Spinal cord (tissue), 10 donors: Measurements from ENCODE around the gene ANKRD49. TPM values are rescaled to one million over a fixed set of nuclear protein-coding genes. Genes with fewer than 3 reads are reported as not detected.

Experiments
- DNase-seq, 6 donors: peaks; one replicate each; pipeline versions ENCODE4 v3.0.0 to v3.0.0-alpha.2; 2013 to 2015; ENCODE audit warnings: low spot score in 6 of 6, low read depth in 4 of 6
- H3K27ac ChIP-seq: one replicate; pipeline ENCODE4 v1.5.1; 2013; ENCODE audit warnings: low read depth, low read length, control low read depth
- H3K27me3 ChIP-seq: one replicate; pipeline ENCODE4 v1.6.1; 2013; ENCODE audit warnings: low read length; ENCODE audit not compliant: control insufficient read depth, insufficient read depth
- H3K36me3 ChIP-seq: one replicate; pipeline ENCODE4 v1.6.1; 2013; ENCODE audit warnings: low read length; ENCODE audit not compliant: control insufficient read depth, insufficient read depth
- H3K4me1 ChIP-seq: one replicate; pipeline ENCODE4 v1.6.1; 2013; ENCODE audit warnings: low read length; ENCODE audit not compliant: control insufficient read depth, insufficient read depth
- H3K4me3 ChIP-seq: one replicate; pipeline ENCODE4 v1.5.1; 2013; ENCODE audit warnings: low read depth, low read length, control low read depth
- H3K9me3 ChIP-seq: one replicate; pipeline ENCODE4 v1.6.1; 2013; ENCODE audit warnings: low read length; ENCODE audit not compliant: control insufficient read depth, insufficient read depth
- WGBS: methylation state at CpG from one replicate; pipeline ENCODE4 v1.1.5; 2013; ENCODE audit warnings: missing lambda C conversion rate; ENCODE audit not compliant: insufficient coverage; 5-methylcytosine and 5-hydroxymethylcytosine counted together
- long read RNA-seq, 4 donors: transcript quantifications; one replicate each; lab custom pipeline, GENCODE V29; 2026
- polyA plus RNA-seq, 2 donors: library from polyadenylated mRNA; unstranded; fragments of 120-200 nt; gene quantifications; one replicate each; pipeline ENCODE4 v1.2.1, GENCODE V29; 2013; ENCODE audit not compliant: insufficient read length in 2 of 2
- total RNA-seq, 2 donors: library from RNA; depleted of rRNA in 1 of 2; stranded (reverse); fragments of 120-200 nt in 1 of 2; fragments of >200 nt in 1 of 2; gene quantifications; one replicate each; pipeline versions ENCODE4 v1.2.3 to v1.2.4, GENCODE V29; 2013 to 2014
- donor health status: healthy.

ANKRD49 gene
- total RNA-seq = 10 to 100 TPM; 18.6 to 21.5 TPM
- polyA plus RNA-seq = 10 to 100 TPM; 11.2 to 13.6 TPM
- long read RNA-seq, donor 1, transcript ANKRD49-210 (3 exons, 2,268 nt) = major isoform, 5 of 12 reads
- long read RNA-seq, donor 1, partial matches to known transcripts = 0 of 12 reads
- long read RNA-seq, donor 1, other reads (novel, unspliced or antisense) = 0 of 12 reads
- long read RNA-seq, donor 2, partial matches to known transcripts = 0 of 9 reads
- long read RNA-seq, donor 2, other reads (novel, unspliced or antisense) = 0 of 9 reads
- long read RNA-seq, donor 3, partial matches to known transcripts = 0 of 3 reads
- long read RNA-seq, donor 3, other reads (novel, unspliced or antisense) = 0 of 3 reads
- long read RNA-seq, donor 4, transcript ANKRD49-208 (2 exons, 3,002 nt) = major isoform, 17 of 21 reads
- long read RNA-seq, donor 4, partial matches to known transcripts = 0 of 21 reads
- long read RNA-seq, donor 4, other reads (novel, unspliced or antisense) = 0 of 21 reads

GRCh38 chr11:94493281-94494125 lies at the start of gene ANKRD49, which contains the start of gene MRE11:
Gene ANKRD49, plus strand, starts transcription at chr11:94493984. Its CDS starts 2,710 bp downstream, at chr11:94496694.
Gene MRE11, minus strand, starts transcription at chr11:94493844. Its CDS starts 1,043 bp downstream, at chr11:94492801.
- Histone ChIP-seq H3K36me3 (no peaks in the 10 kb centered on the region), H3K9me3 (no peaks in the 10 kb centered on the region), H3K27ac (peak within 1 kb of the TSS; percentile 76), H3K4me1 (no peaks in the 10 kb centered on the region), H3K4me3 (peak within 1 kb of the TSS; percentile 99), H3K27me3 (no peaks in the 10 kb centered on the region)
- peak; percentile 94 to 99 (median 96) for DNase-seq
- 0% methylated on average over 55 of the region's 55 CpGs for WGBS

GRCh38 chr11:94445641-94446040 lies 48.1 kb upstream of the ANKRD49 start:
- H3K9me3 ChIP-seq = no peaks in the 10 kb centered on the region
- H3K27me3 ChIP-seq = no peaks in the 10 kb centered on the region
- no peak overlapping the region for H3K4me3 ChIP-seq
- WGBS = no CpG with 5 or more reads among the region's 1 CpG
- no peak overlapping the region for H3K27ac ChIP-seq
- DNase-seq = no peak
- H3K4me1 ChIP-seq = no peaks in the 10 kb centered on the region
- peaks cover 4% of the 10 kb centered on the region for H3K36me3 ChIP-seq

- WGBS = 68% methylated on average over 3 of the region's 4 CpGs
- H3K27ac ChIP-seq = no peak overlapping the region
- DNase-seq = no peak
- no peaks in the 10 kb centered on the region for H3K4me1 ChIP-seq
- H3K27me3 ChIP-seq = no peaks in the 10 kb centered on the region
- H3K9me3 ChIP-seq = no peaks in the 10 kb centered on the region
- no peak overlapping the region for H3K4me3 ChIP-seq
- peaks cover 4% of the 10 kb centered on the region for H3K36me3 ChIP-seq
These were observed 46.6 kb upstream of the ANKRD49 start for GRCh38 chr11:94447149-94447548.

GRCh38 chr11:94449029-94449428 lies 44.8 kb upstream of the ANKRD49 start:
- no peak overlapping the region for H3K4me3 ChIP-seq
- H3K27ac ChIP-seq = no peak overlapping the region
- no peaks in the 10 kb centered on the region for H3K4me1 ChIP-seq
- H3K36me3 ChIP-seq = peaks cover under 1% of the 10 kb centered on the region
- DNase-seq = no peak
- no CpG with 5 or more reads among the region's 1 CpG for WGBS
- no peaks in the 10 kb centered on the region for H3K27me3 ChIP-seq
- H3K9me3 ChIP-seq = no peaks in the 10 kb centered on the region

- Histone ChIP-seq H3K27ac (no peak overlapping the region), H3K36me3 (no peaks in the 10 kb centered on the region), H3K4me3 (no peak overlapping the region), H3K4me1 (no peaks in the 10 kb centered on the region), H3K27me3 (no peaks in the 10 kb centered on the region), H3K9me3 (no peaks in the 10 kb centered on the region)
- DNase-seq = no peak
- WGBS = no CpG with 5 or more reads among the region's 2 CpGs
These were observed 44.3 kb upstream of the ANKRD49 start for GRCh38 chr11:94449437-94449836.

GRCh38 chr11:94450048-94450447 lies 43.7 kb upstream of the ANKRD49 start:
- H3K4me3 ChIP-seq = no peak overlapping the region
- no peaks in the 10 kb centered on the region for H3K4me1 ChIP-seq
- H3K36me3 ChIP-seq = no peaks in the 10 kb centered on the region
- no peak overlapping the region for H3K27ac ChIP-seq
- WGBS = no CpG with 5 or more reads among the region's 3 CpGs
- H3K9me3 ChIP-seq = no peaks in the 10 kb centered on the region
- no peaks in the 10 kb centered on the region for H3K27me3 ChIP-seq
- no peak for DNase-seq

GRCh38 chr11:94452988-94453387 lies 40.8 kb upstream of the ANKRD49 start:
- H3K4me1 ChIP-seq = no peaks in the 10 kb centered on the region
- no peak overlapping the region for H3K4me3 ChIP-seq
- no peaks in the 10 kb centered on the region for H3K27me3 ChIP-seq
- no peak overlapping the region for H3K27ac ChIP-seq
- H3K36me3 ChIP-seq = peaks cover 2% of the 10 kb centered on the region
- no peaks in the 10 kb centered on the region for H3K9me3 ChIP-seq
- no peak for DNase-seq
- no CpG with 5 or more reads among the region's 2 CpGs for WGBS

- Histone ChIP-seq H3K27ac (no peak overlapping the region), H3K27me3 (no peaks in the 10 kb centered on the region), H3K36me3 (peaks cover 2% of the 10 kb centered on the region), H3K4me1 (no peaks in the 10 kb centered on the region), H3K4me3 (no peak overlapping the region), H3K9me3 (no peaks in the 10 kb centered on the region)
- WGBS = no CpG with 5 or more reads among the region's 2 CpGs
- peak in 2 of 6 donors; percentile 17 to 66 for DNase-seq
These were observed 39.5 kb upstream of the ANKRD49 start for GRCh38 chr11:94454301-94454700.

GRCh38 chr11:94455861-94456260 lies 37.9 kb upstream of the ANKRD49 start:
- WGBS = no CpG with 5 or more reads among the region's 1 CpG
- Histone ChIP-seq H3K4me1 (no peaks in the 10 kb centered on the region), H3K36me3 (peaks cover 2% of the 10 kb centered on the region), H3K4me3 (no peak overlapping the region), H3K27me3 (no peaks in the 10 kb centered on the region), H3K9me3 (no peaks in the 10 kb centered on the region), H3K27ac (no peak overlapping the region)
- DNase-seq = no peak
